ENCODE data around the gene ZFAND5.

ZFAND5 gene

DNA sequence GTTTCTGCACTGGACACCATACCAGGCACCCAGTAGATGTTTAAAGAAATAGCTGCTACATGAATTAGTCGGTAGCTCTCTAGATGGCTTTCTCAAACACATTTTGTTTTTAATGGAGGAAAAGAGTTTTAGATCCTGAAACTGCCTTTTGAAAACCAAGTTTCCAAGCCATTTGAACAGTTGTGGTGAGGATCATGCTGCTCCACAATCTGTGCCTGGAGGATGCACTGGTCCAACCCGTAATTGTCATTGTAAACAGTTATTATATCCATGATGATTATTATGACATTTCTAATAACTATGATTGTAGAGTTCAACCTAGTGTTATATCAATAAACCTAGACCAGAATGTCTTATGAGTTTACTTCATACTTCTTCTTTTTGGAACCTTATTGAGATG lies 35.9 kb upstream of the ZFAND5 start:
- no peak overlapping the region for H3K4me3 ChIP-seq (ENCODE audit: control insufficient read depth, low read depth, low read length)
- no peak for TF ChIP-seq CTCF (IDR thresholded peaks at IDR 0.05; ENCODE audit: control insufficient read depth, insufficient read depth, low read depth, low read length, missing control alignments)
- DNase-seq (ENCODE audit: low read depth): no peak

GRCh38 chr9:72399391-72399790 lies 34.4 kb upstream of the ZFAND5 start:
- no peak for TF ChIP-seq CTCF (IDR thresholded peaks at IDR 0.05; ENCODE audit: control insufficient read depth, insufficient read depth, low read depth, low read length, missing control alignments)
- H3K4me3 ChIP-seq (ENCODE audit: control insufficient read depth, low read depth, low read length): no peak overlapping the region
- DNase-seq (ENCODE audit: low read depth): no peak

GRCh38 chr9:72396247-72397091 lies 31.5 kb upstream of the ZFAND5 start:
- TF ChIP-seq CTCF (IDR thresholded peaks at IDR 0.05; ENCODE audit: control insufficient read depth, insufficient read depth, low read depth, low read length, missing control alignments): no peak
- no peak overlapping the region for H3K4me3 ChIP-seq (ENCODE audit: control insufficient read depth, low read depth, low read length)
- DNase-seq (ENCODE audit: low read depth): no peak

- DNase-seq (ENCODE audit: low read depth): no peak
- TF ChIP-seq CTCF (IDR thresholded peaks at IDR 0.05; ENCODE audit: control insufficient read depth, insufficient read depth, low read depth, low read length, missing control alignments): no peak
These were observed 29.1 kb upstream of the ZFAND5 start for GRCh38 chr9:72394066-72394465.

GRCh38 chr9:72390907-72391306 lies 25.9 kb upstream of the ZFAND5 start:
- no peak for DNase-seq (ENCODE audit: low read depth)
- no peak for TF ChIP-seq CTCF (IDR thresholded peaks at IDR 0.05; ENCODE audit: control insufficient read depth, insufficient read depth, low read depth, low read length, missing control alignments)
- no peak overlapping the region for H3K4me3 ChIP-seq (ENCODE audit: control insufficient read depth, low read depth, low read length)

More at GRCh38 chr9:72394066-72394465, 29.1 kb upstream of the ZFAND5 start:
- H3K4me3 ChIP-seq (ENCODE audit: control insufficient read depth, low read depth, low read length): no peak overlapping the region

GRCh38 chr9:72386186-72386585 lies 21.2 kb upstream of the ZFAND5 start:
- H3K4me3 ChIP-seq (ENCODE audit: control insufficient read depth, low read depth, low read length): no peak overlapping the region
- TF ChIP-seq CTCF (IDR thresholded peaks at IDR 0.05; ENCODE audit: control insufficient read depth, insufficient read depth, low read depth, low read length, missing control alignments): no peak

More at GRCh38 chr9:72386186-72386585, 21.2 kb upstream of the ZFAND5 start:
- no peak for DNase-seq (ENCODE audit: low read depth)
